K562 (cell line): ENCODE results near the gene SLC25A26. TPM values are rescaled to one million over a fixed set of nuclear protein-coding genes. Genes with fewer than 3 reads are reported as not detected.

Experiments used
- ATAC-seq: fragments of 200-7000 bp; cut with Tn5 transposase; 3 replicates; pipeline ENCODE4 v1.9.1; 2020; ENCODE audit warnings: moderate library complexity
- BruUV-seq: library from RNA; stranded (reverse); fragments of 400-500 nt; replicated peaks from 2 replicates; lab custom pipeline; 2021; lab: Mats Ljungman, UMichigan
- CTCF ChIA-PET: fragments of 300-600 bp; formaldehyde crosslinking; extraction: SDS; loops from one replicate; lab custom pipeline; 2021; ENCODE audit warnings: low intra/inter-chr PET ratio; lab: Yijun Ruan, JAX
- POLR2A ChIA-PET: fragments of 300-600, 350-650 bp; sonication (Branson Sonifier 250); formaldehyde crosslinking; extraction: SDS; loops from one replicate; lab custom pipeline; 2021; ENCODE audit warnings: antibody characterized with exemption, inconsistent platforms; lab: Yijun Ruan, JAX
- DNase-seq, 4 experiments: peaks; one replicate each; pipeline versions ENCODE4 v3.0.0 to v3.0.0-alpha.2; 2011 to 2018; ENCODE audit warnings: low spot score in 3 of 4, mixed read lengths in 3 of 4; ENCODE audit errors: extremely low read depth in 1 of 4
- FAIRE-seq: peaks from 2 replicates; lab custom pipeline; 2011; peaks lifted over from hg19 to GRCh38; lab: Jason Lieb, UNC
- H2AFZ ChIP-seq: 2 replicates; pipeline ENCODE4 v1.6.0; 2011; ENCODE audit warnings: low read depth, low read length, control low read depth, inconsistent platforms
- H3K27ac ChIP-seq: fragments of 200-600 bp; 3 replicates; pipeline ENCODE4 v1.8.0; 2011; ENCODE audit warnings: low read depth, mild to moderate bottlenecking, control low read depth, inconsistent platforms, low read length, moderate library complexity, mixed read lengths; ENCODE audit errors: extremely low read depth
- H3K27me3 ChIP-seq, 2 experiments: fragments of 300-600 bp in 1 of 2; 2 replicates in 1 of 2; 3 replicates in 1 of 2; pipeline versions ENCODE4 v1.6.0 to v1.8.0; 2011; ENCODE audit warnings: inconsistent platforms in 2 of 2, low read length in 2 of 2, mild to moderate bottlenecking in 1 of 2, mixed read lengths in 1 of 2, moderate library complexity in 1 of 2; ENCODE audit not compliant: control insufficient read depth in 2 of 2, insufficient read depth in 2 of 2
- H3K36me3 ChIP-seq: fragments of 300-600 bp; 3 replicates; pipeline ENCODE4 v1.8.0; 2011; ENCODE audit warnings: mild to moderate bottlenecking, low read length, inconsistent platforms; ENCODE audit not compliant: control insufficient read depth, insufficient read depth
- H3K4me1 ChIP-seq, 2 experiments: fragments of 200-600 bp in 1 of 2; replicated peaks in 1 of 2; 2 replicates in 1 of 2; 3 replicates in 1 of 2; pipeline versions ENCODE4 v1.5.1 to v1.8.0; 2011; ENCODE audit warnings: inconsistent platforms in 2 of 2, low read length in 2 of 2, mild to moderate bottlenecking in 1 of 2, mixed read lengths in 1 of 2, moderate library complexity in 1 of 2; ENCODE audit not compliant: control insufficient read depth in 2 of 2, insufficient read depth in 2 of 2
- H3K4me2 ChIP-seq: 2 replicates; pipeline ENCODE4 v1.6.1; 2011; ENCODE audit warnings: low read length, control low read depth, inconsistent platforms, mixed read lengths; ENCODE audit not compliant: insufficient read depth
- H3K4me3 ChIP-seq: fragments of 200-600 bp; sonication (generic), shearing (Covaris generic); 2 replicates; pipeline ENCODE4 v1.5.1; 2016; ENCODE audit warnings: control low read depth, inconsistent platforms
- H3K79me2 ChIP-seq: fragments of 200-600 bp; 3 replicates; pipeline ENCODE4 v1.8.0; 2011; ENCODE audit warnings: low read length, inconsistent platforms; ENCODE audit not compliant: control insufficient read depth, insufficient read depth
- H3K9ac ChIP-seq, 2 experiments: 2 replicates each; pipeline versions ENCODE4 v1.6.0 to v1.6.1; 2011; ENCODE audit warnings: low read depth in 2 of 2, low read length in 2 of 2, control low read depth in 1 of 2, inconsistent platforms in 1 of 2, mild to moderate bottlenecking in 1 of 2, mixed read lengths in 1 of 2; ENCODE audit not compliant: insufficient read depth in 1 of 2
- H3K9me1 ChIP-seq: one replicate; pipeline ENCODE4 v1.6.0; 2011; ENCODE audit warnings: inconsistent platforms, mild to moderate bottlenecking, low read length, moderate library complexity; ENCODE audit not compliant: control insufficient read depth, insufficient read depth
- H3K9me3 ChIP-seq: replicated peaks from 2 replicates; pipeline ENCODE4 v1.5.1; 2011; ENCODE audit warnings: low read depth, low read length, inconsistent platforms; ENCODE audit not compliant: control insufficient read depth, insufficient read depth
- H4K20me1 ChIP-seq: replicated peaks from 2 replicates; pipeline ENCODE4 v1.6.1; 2011; ENCODE audit warnings: low read length, inconsistent platforms, mixed read lengths; ENCODE audit not compliant: control insufficient read depth, insufficient read depth
- CBX5 ChIP-seq: IDR thresholded peaks from 2 replicates; pipeline ENCODE4 v1.6.1; 2014; ENCODE audit warnings: low read depth, borderline replicate concordance
- CHD2 ChIP-seq: IDR thresholded peaks from 2 replicates; pipeline ENCODE4 v1.6.1; 2011; ENCODE audit warnings: low read depth, low read length
- MAZ ChIP-seq, 2 experiments: fragments of 450-650 bp in 1 of 2; sonication (generic) in 1 of 2; formaldehyde crosslinking; IDR thresholded peaks in 1 of 2; conservative IDR thresholded peaks in 1 of 2; 2 replicates each; pipeline versions ENCODE4 v1.4.0 to v1.5.0; 2020; ENCODE audit warnings: mild to moderate bottlenecking in 1 of 2, missing genetic modification reagents in 1 of 2
- NCOA4 ChIP-seq: fragments of 450-650 bp; IDR thresholded peaks from 2 replicates; pipeline ENCODE4 v1.6.1; 2018; ENCODE audit warnings: mild to moderate bottlenecking; ENCODE audit not compliant: partially characterized antibody
- NFATC3 ChIP-seq: fragments of 450-650 bp; IDR thresholded peaks from 2 replicates; pipeline ENCODE4 v1.6.1; 2017; ENCODE audit warnings: mild to moderate bottlenecking
- PTTG1 ChIP-seq: fragments of 450-650 bp; IDR thresholded peaks from 2 replicates; pipeline ENCODE4 v1.6.1; 2016; ENCODE audit warnings: low read depth, mild to moderate bottlenecking, missing genetic modification characterization, missing compliant biosample characterization
- RCOR1 ChIP-seq, 2 experiments: IDR thresholded peaks; 2 replicates each; pipeline ENCODE4 v1.6.1; 2012; ENCODE audit warnings: low read depth in 2 of 2, low read length in 2 of 2, borderline replicate concordance in 1 of 2, improper control_type of control experiment in 1 of 2
- SREBF2 ChIP-seq: sonication (generic); formaldehyde crosslinking; IDR thresholded peaks from 2 replicates; pipeline ENCODE4 v1.4.0; 2020; ENCODE audit warnings: mild to moderate bottlenecking, missing genetic modification reagents
- ZNF263 ChIP-seq: sonication (generic); formaldehyde crosslinking; IDR thresholded peaks from 2 replicates; pipeline ENCODE4 v1.8.0; 2022; ENCODE audit warnings: mild to moderate bottlenecking, missing genetic modification reagents, borderline replicate concordance
- ZNF431 ChIP-seq: sonication (generic); formaldehyde crosslinking; IDR thresholded peaks from 2 replicates; pipeline ENCODE4 v1.8.0; 2022; ENCODE audit warnings: mild to moderate bottlenecking, missing genetic modification reagents
- whole genome bisulfite sequencing: fragments of 100-300 bp; shearing (Covaris generic); methylation state at CpG from one replicate; pipeline ENCODE4 v1.1.6; 2016; ENCODE audit warnings: low coverage, mixed read lengths; ENCODE audit not compliant: insufficient coverage; ENCODE audit errors: missing lambda C conversion rate; 5-methylcytosine and 5-hydroxymethylcytosine counted together
- in situ Hi-C: fragments of 300-500 bp; cut with MboI; formaldehyde crosslinking; loops from 4 replicates; pipeline ENCODE4 v1.15.0; 2018; ENCODE audit warnings: inconsistent platforms, mixed read lengths
- intact Hi-C: fragments of 100-400 bp; cut with micrococcal nuclease; formaldehyde crosslinking; loops from 2 replicates; pipeline ENCODE4 v1.14.2; 2022
- polyA plus RNA-seq, 8 experiments: library from polyadenylated mRNA; depleted of rRNA in 4 of 8; stranded (reverse) in 5 of 8; unstranded in 3 of 8; fragments of >200 nt; fragmentation: Nextera tagmentation in 2 of 8; fragmentation: Illumina TruSeq in 1 of 8; extraction: Ambion mirVana in 2 of 8; extraction: Trizol in 1 of 8; gene quantifications; 2 replicates each; pipeline versions ENCODE4 v1.2.1 to v1.2.3, GENCODE V29; 2011 to 2014; ENCODE audit warnings: inconsistent platforms in 1 of 8, missing spikeins in 1 of 8
- total RNA-seq, 7 experiments: library from RNA; depleted of rRNA in 6 of 7; stranded (reverse); fragments of >200 nt in 6 of 7; fragmentation: Illumina TruSeq in 2 of 7; extraction: Trizol in 2 of 7; gene quantifications; 2 replicates each; pipeline versions ENCODE4 v1.2.1 to v1.2.3, GENCODE V29; 2011 to 2021; ENCODE audit warnings: low replicate concordance in 1 of 7
- TF ChIP-seq, protein P1 (sequence below): fragments of 450-650 bp; IDR thresholded peaks from 2 replicates; pipeline ENCODE4 v1.6.1; 2017; ENCODE audit warnings: antibody characterized with exemption
- TF ChIP-seq, protein P2 (sequence below), 2 experiments: fragments of 450-650 bp; IDR thresholded peaks; 2 replicates each; pipeline ENCODE4 v1.6.1; 2016; ENCODE audit warnings: mild to moderate bottlenecking in 2 of 2, borderline replicate concordance in 1 of 2, low read depth in 1 of 2, moderate library complexity in 1 of 2

Gene SLC25A26
- total and polyA plus RNA-seq, 9 of the 15 experiments (the other 6 are each of a cell fraction or from before 2014, with no cell fraction given) = 7.2 to 29.1 (median 12.6) TPM

GRCh38 chr3:66396161-66396760 lies 175.5 kb downstream of the SLC25A26 start:
- WGBS = 35% methylated on average over 11 of the region's 13 CpGs
- POLR2A ChIA-PET = interaction anchor here (0.5 kb wide), 1 partner anchor 127 kb away, joined by 3 read pairs; no protein-coding TSS in a partner anchor
- FAIRE-seq (no peak), DNase-seq (no peak), ATAC-seq (no peak)
- H3K4me2 ChIP-seq = no peak overlapping the region
- H3K36me3 ChIP-seq = no peaks in the 10 kb centered on the region
- no peaks in the 10 kb centered on the region for H3K9me3 ChIP-seq
- no peak overlapping the region for H3K9ac ChIP-seq
- intact Hi-C loops (no loop called here), in situ Hi-C loops (no loop called here)
- H3K4me3 ChIP-seq = no peak overlapping the region
- no peaks in the 10 kb centered on the region for H3K79me2 ChIP-seq
- BruUV-seq = no TSS peak
- CTCF ChIA-PET = no interaction called here
- H3K4me1 ChIP-seq = peaks cover 0 to 10% of the 10 kb centered on the region in 2 experiments; a peak in 3 of 5 replicates
- H3K27me3 ChIP-seq = peaks cover 0 to 4% of the 10 kb centered on the region in 2 experiments; a peak in 1 of 5 replicates
- H3K9me1 ChIP-seq = no peaks in the 10 kb centered on the region
- H3K27ac ChIP-seq = no peak overlapping the region
- no peak overlapping the region for H2AFZ ChIP-seq
- no peaks in the 10 kb centered on the region for H4K20me1 ChIP-seq
- TF ChIP-seq ZNF431 (CRISPR knock-in tag) = no peak
- no peak for TF ChIP-seq PTTG1 (tag)
- TF ChIP-seq CHD2 = no peak
- no peak for TF ChIP-seq SREBF2 (CRISPR knock-in tag)
- no peak for TF ChIP-seq MAZ (CRISPR knock-in tag; conservative IDR thresholded peaks at IDR 0.05 in 1 of 2, IDR thresholded peaks at IDR 0.05 in 1 of 2)
- no peak for TF ChIP-seq NFATC3
- TF ChIP-seq, protein P1, sequence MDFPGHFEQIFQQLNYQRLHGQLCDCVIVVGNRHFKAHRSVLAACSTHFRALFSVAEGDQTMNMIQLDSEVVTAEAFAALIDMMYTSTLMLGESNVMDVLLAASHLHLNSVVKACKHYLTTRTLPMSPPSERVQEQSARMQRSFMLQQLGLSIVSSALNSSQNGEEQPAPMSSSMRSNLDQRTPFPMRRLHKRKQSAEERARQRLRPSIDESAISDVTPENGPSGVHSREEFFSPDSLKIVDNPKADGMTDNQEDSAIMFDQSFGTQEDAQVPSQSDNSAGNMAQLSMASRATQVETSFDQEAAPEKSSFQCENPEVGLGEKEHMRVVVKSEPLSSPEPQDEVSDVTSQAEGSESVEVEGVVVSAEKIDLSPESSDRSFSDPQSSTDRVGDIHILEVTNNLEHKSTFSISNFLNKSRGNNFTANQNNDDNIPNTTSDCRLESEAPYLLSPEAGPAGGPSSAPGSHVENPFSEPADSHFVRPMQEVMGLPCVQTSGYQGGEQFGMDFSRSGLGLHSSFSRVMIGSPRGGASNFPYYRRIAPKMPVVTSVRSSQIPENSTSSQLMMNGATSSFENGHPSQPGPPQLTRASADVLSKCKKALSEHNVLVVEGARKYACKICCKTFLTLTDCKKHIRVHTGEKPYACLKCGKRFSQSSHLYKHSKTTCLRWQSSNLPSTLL = no peak
- TF ChIP-seq, protein P2, sequence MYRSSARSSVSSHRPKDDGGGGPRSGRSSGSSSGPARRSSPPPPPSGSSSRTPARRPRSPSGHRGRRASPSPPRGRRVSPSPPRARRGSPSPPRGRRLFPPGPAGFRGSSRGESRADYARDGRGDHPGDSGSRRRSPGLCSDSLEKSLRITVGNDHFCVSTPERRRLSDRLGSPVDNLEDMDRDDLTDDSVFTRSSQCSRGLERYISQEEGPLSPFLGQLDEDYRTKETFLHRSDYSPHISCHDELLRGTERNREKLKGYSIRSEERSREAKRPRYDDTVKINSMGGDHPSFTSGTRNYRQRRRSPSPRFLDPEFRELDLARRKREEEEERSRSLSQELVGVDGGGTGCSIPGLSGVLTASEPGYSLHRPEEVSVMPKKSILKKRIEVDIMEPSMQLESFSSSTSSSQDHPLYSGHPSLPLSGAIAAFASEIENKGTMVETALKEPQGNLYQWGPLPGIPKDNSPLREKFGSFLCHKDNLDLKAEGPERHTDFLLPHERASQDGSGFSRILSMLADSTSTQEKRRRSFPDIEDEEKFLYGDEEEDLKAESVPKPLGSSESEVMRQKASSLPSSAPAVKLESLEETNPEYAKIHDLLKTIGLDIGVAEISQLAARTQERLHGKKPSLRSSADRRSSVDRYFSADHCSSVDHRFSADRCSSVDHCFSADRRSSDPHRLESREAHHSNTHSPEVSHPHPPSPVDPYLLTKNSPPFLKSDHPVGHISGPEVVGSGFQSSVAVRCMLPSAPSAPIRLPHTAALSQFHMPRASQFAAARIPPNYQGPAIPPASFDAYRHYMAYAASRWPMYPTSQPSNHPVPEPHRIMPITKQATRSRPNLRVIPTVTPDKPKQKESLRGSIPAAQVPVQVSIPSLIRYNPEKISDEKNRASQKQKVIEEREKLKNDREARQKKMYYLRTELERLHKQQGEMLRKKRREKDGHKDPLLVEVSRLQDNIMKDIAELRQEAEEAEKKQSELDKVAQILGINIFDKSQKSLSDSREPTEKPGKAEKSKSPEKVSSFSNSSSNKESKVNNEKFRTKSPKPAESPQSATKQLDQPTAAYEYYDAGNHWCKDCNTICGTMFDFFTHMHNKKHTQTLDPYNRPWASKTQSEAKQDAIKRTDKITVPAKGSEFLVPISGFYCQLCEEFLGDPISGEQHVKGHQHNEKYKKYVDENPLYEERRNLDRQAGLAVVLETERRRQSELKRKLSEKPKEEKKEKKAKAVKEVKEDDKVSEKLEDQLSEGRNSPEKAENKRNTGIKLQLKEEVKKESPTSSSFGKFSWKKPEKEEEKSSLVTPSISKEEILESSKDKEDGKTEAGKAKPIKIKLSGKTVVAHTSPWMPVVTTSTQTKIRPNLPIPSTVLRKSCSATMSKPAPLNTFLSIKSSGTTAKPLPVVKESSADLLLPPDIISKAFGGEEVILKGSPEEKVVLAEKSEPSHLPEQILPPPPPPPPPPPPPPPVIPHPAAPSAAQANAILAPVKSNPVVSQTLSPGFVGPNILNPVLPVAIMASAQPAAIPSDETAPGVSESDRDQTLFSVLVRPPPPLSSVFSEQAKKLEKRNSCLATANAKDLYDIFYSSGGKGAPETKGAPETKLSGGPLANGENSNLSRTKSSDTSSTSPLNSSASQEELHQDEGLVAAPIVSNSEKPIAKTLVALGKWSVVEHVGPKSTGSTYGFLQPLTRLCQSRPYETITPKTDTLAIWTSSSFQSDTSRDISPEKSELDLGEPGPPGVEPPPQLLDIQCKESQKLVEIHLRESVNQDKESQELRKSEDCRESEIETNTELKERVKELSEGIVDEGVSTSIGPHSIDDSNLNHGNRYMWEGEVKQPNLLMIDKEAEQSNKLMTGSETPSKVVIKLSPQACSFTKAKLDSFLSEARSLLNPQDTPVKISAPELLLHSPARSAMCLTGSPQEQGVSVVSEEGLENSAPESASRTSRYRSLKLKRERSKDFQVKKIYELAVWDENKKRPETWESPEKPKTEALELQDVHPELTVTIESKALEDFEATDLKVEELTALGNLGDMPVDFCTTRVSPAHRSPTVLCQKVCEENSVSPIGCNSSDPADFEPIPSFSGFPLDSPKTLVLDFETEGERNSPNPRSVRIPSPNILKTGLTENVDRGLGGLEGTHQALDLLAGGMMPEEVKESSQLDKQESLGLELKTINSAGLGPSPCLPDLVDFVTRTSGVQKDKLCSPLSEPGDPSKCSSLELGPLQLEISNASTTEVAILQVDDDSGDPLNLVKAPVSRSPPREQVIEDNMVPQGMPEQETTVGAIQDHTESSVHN (IDR thresholded peaks at IDR 0.05; ENCODE audit: borderline replicate concordance in 1 of 2, low read depth in 1 of 2) = no peak
- no peak for TF ChIP-seq ZNF263 (CRISPR knock-in tag)
- TF ChIP-seq CBX5 = no peak
- no peak for TF ChIP-seq NCOA4
- no peak for TF ChIP-seq RCOR1 (IDR thresholded peaks at IDR 0.05; ENCODE audit: borderline replicate concordance in 1 of 2, low read depth in 2 of 2, low read length in 2 of 2)
